ENCODE results near the gene CLCF1. TPM values are rescaled to one million over a fixed set of nuclear protein-coding genes. Genes with fewer than 3 reads are reported as not detected.

Gene CLCF1
- polyA plus RNA-seq, 1 donor (not counting 4 experiments of a cell fraction or from before 2014, with no cell fraction given), result 2.7 TPM

DNA sequence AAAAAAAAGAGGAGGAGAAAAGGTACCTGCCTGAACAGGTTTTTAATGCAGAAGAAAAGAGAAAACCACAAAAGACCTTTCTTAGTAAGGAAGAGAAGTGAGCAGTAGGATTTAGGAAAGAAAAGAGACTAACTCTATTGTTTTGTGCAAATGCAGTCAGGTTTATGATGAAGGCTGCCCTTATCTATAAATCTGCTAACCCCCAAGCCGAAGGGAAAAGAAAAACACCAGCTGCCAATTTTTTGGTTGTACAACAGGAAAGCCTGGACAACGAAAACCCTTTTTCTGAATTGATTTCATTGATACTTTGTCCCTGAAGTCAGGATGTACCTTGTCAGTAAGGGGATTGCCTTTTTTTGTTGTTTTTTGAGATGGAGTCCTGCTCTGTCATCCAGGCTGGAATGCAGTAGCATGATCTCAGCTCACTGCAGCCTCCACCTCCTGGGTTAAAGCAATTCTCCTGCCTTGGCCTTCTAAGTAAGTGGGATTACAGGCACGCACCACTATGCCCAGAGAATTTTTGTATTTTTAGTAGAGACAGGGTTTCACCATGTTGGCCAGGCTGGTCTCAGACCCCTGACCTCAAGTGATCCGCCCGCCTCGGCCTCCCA is 41.2 kb downstream of the CLCF1 start:
- dilution Hi-C loops (cut with MboI; ENCODE audit: extremely low pct_ligation_motif_present, low sequenced_read_pairs), result no loop called here
- DNase-seq (ENCODE audit: low read depth, low spot score), result no peak
- Histone ChIP-seq H3K27me3 (ENCODE audit: control insufficient read depth, extremely low read depth, insufficient read depth, low read length) (no peaks in the 10 kb centered on the region), H3K36me3 (ENCODE audit: control insufficient read depth in 2 of 2, extremely low read depth in 1 of 2, insufficient read depth in 2 of 2, low read length in 2 of 2) (peaks cover 0 to 1% of the 10 kb centered on the region in 2 experiments), H3K4me2 (ENCODE audit: control insufficient read depth, extremely low read depth, insufficient read depth, low read depth, low read length) (peak overlapping the region; percentile 46), H3K9me1 (ENCODE audit: control insufficient read depth, extremely low read depth, insufficient read depth, low read length) (no peaks in the 10 kb centered on the region), H3K4me3 (ENCODE audit: control insufficient read depth in 2 of 3, extremely low read depth in 1 of 3, insufficient read depth in 2 of 3, low read depth in 1 of 3, low read length in 3 of 3) (no peak overlapping the region), H3K4me1 (ENCODE audit: control insufficient read depth, extremely low read depth, insufficient read depth, low read length) (peaks cover 16% of the 10 kb centered on the region), H3K27ac (ENCODE audit: control insufficient read depth, insufficient read depth, low read length) (no peak overlapping the region), H3K9ac (ENCODE audit: control insufficient read depth, extremely low read depth, insufficient read depth, low read length) (no peak overlapping the region), H2AFZ (ENCODE audit: control insufficient read depth, low read length) (no peak overlapping the region), H3K9me3 (ENCODE audit: control insufficient read depth, low read depth, low read length) (no peaks in the 10 kb centered on the region), H4K20me1 (ENCODE audit: control insufficient read depth, extremely low read depth, insufficient read depth, low read length) (no peaks in the 10 kb centered on the region), H3K79me2 (ENCODE audit: control insufficient read depth, insufficient read depth, low read length) (no peaks in the 10 kb centered on the region)
- peak; percentile 39 for FAIRE-seq
- TF ChIP-seq, protein P1, sequence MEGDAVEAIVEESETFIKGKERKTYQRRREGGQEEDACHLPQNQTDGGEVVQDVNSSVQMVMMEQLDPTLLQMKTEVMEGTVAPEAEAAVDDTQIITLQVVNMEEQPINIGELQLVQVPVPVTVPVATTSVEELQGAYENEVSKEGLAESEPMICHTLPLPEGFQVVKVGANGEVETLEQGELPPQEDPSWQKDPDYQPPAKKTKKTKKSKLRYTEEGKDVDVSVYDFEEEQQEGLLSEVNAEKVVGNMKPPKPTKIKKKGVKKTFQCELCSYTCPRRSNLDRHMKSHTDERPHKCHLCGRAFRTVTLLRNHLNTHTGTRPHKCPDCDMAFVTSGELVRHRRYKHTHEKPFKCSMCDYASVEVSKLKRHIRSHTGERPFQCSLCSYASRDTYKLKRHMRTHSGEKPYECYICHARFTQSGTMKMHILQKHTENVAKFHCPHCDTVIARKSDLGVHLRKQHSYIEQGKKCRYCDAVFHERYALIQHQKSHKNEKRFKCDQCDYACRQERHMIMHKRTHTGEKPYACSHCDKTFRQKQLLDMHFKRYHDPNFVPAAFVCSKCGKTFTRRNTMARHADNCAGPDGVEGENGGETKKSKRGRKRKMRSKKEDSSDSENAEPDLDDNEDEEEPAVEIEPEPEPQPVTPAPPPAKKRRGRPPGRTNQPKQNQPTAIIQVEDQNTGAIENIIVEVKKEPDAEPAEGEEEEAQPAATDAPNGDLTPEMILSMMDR (optimal IDR thresholded peaks at IDR 0.05 in 1 of 3, IDR thresholded peaks at IDR 0.05 in 1 of 3, conservative IDR thresholded peaks at IDR 0.05 in 1 of 3; ENCODE audit: extremely low read depth in 1 of 3, insufficient read depth in 2 of 3, low read length in 3 of 3), result no peak
- TF ChIP-seq EZH2 (IDR thresholded peaks at IDR 0.05; ENCODE audit: low read length), result no peak

DNA sequence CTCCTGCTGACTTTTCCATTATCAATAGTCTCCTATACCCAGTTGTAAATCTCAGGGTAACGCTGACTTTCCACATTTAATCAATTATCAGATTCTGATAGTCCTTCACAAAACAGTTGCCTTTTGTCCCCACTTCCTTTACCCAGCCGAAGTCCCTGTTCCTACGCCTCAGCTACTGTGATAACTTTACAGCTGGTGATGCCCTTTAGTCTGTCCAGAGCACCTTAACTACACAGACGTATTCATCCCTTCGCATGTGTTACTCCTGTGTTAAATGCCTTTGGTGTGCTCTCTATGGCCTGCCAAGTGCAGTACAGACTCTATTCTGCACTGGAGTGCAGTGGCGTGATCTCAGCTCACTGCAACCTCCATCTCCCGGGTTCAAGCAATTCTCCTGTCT is 49.9 kb downstream of the CLCF1 start:
- no peak for DNase-seq (ENCODE audit: low read depth, low spot score)
- H2AFZ ChIP-seq (ENCODE audit: control insufficient read depth, low read length), result no peak overlapping the region
- H3K9me1 ChIP-seq (ENCODE audit: control insufficient read depth, extremely low read depth, insufficient read depth, low read length), result no peaks in the 10 kb centered on the region
- no peak overlapping the region for H3K27ac ChIP-seq (ENCODE audit: control insufficient read depth, insufficient read depth, low read length)
- peaks cover 2% of the 10 kb centered on the region for H3K79me2 ChIP-seq (ENCODE audit: control insufficient read depth, insufficient read depth, low read length)
- dilution Hi-C loops (cut with MboI; ENCODE audit: extremely low pct_ligation_motif_present, low sequenced_read_pairs), result no loop called here
- no peak overlapping the region for H3K4me3 ChIP-seq (ENCODE audit: control insufficient read depth in 2 of 3, extremely low read depth in 1 of 3, insufficient read depth in 2 of 3, low read depth in 1 of 3, low read length in 3 of 3)
- H4K20me1 ChIP-seq (ENCODE audit: control insufficient read depth, extremely low read depth, insufficient read depth, low read length), result no peaks in the 10 kb centered on the region
- peaks cover 0 to 4% of the 10 kb centered on the region in 2 experiments for H3K36me3 ChIP-seq (ENCODE audit: control insufficient read depth in 2 of 2, extremely low read depth in 1 of 2, insufficient read depth in 2 of 2, low read length in 2 of 2)
- H3K4me1 ChIP-seq (ENCODE audit: control insufficient read depth, extremely low read depth, insufficient read depth, low read length), result peaks cover 8% of the 10 kb centered on the region
- no peak for TF ChIP-seq EZH2 (IDR thresholded peaks at IDR 0.05; ENCODE audit: low read length)
- TF ChIP-seq, protein P1 (optimal IDR thresholded peaks at IDR 0.05 in 1 of 3, IDR thresholded peaks at IDR 0.05 in 1 of 3, conservative IDR thresholded peaks at IDR 0.05 in 1 of 3; ENCODE audit: extremely low read depth in 1 of 3, insufficient read depth in 2 of 3, low read length in 3 of 3), result no peak
- H3K9ac ChIP-seq (ENCODE audit: control insufficient read depth, extremely low read depth, insufficient read depth, low read length), result no peak overlapping the region
- no peaks in the 10 kb centered on the region for H3K9me3 ChIP-seq (ENCODE audit: control insufficient read depth, low read depth, low read length)
- FAIRE-seq, result no peak
- H3K27me3 ChIP-seq (ENCODE audit: control insufficient read depth, extremely low read depth, insufficient read depth, low read length), result no peaks in the 10 kb centered on the region
- no peak overlapping the region for H3K4me2 ChIP-seq (ENCODE audit: control insufficient read depth, extremely low read depth, insufficient read depth, low read depth, low read length)

All from keratinocyte (primary cell).